ENCODE results near the gene YBEY. TPM values are rescaled to one million over a fixed set of nuclear protein-coding genes. Genes with fewer than 3 reads are reported as not detected.
A peak's percentile ranks its signal among the peaks of the same experiment; 100 is the strongest.

The YBEY gene
- total and polyA plus RNA-seq, 2 of the 13 experiments (the other 11 are each of a cell fraction or from before 2014, with no cell fraction given) = 6.5 to 8.9 TPM

- TF ChIP-seq HOXA9 (CRISPR knock-in tag; IDR thresholded peaks at IDR 0.05; ENCODE audit: borderline replicate concordance) (0 out of 2 replicates have a peak, but pooled peaks have one; percentile 11), ZNF563 (CRISPR knock-in tag; IDR thresholded peaks at IDR 0.05) (no peak), ATF1 (CRISPR knock-in tag; IDR thresholded peaks at IDR 0.05) (no peak), NFRKB (IDR thresholded peaks at IDR 0.05) (no peak), WIZ (CRISPR knock-in tag; IDR thresholded peaks at IDR 0.05) (no peak), GTF2F1 (IDR thresholded peaks at IDR 0.05; ENCODE audit: low read length) (no peak), SKIL (CRISPR knock-in tag; IDR thresholded peaks at IDR 0.05; ENCODE audit: borderline replicate concordance) (0 out of 2 replicates have a peak, but pooled peaks have one; percentile 26), CENPX (CRISPR knock-in tag; IDR thresholded peaks at IDR 0.05) (no peak), JUNB (CRISPR knock-in tag; IDR thresholded peaks at IDR 0.05; ENCODE audit: borderline replicate concordance) (no peak), NRL (CRISPR knock-in tag; IDR thresholded peaks at IDR 0.05; ENCODE audit: borderline replicate concordance) (no peak), SYNCRIP (IDR thresholded peaks at IDR 0.05; ENCODE audit: insufficient read depth, low read depth, low read length) (no peak), ZNF564 (CRISPR knock-in tag; IDR thresholded peaks at IDR 0.05) (no peak), ELF4 (CRISPR knock-in tag; IDR thresholded peaks at IDR 0.05; ENCODE audit: borderline replicate concordance) (no peak), NR0B2 (CRISPR knock-in tag; IDR thresholded peaks at IDR 0.05) (no peak), USF2 (IDR thresholded peaks at IDR 0.05; ENCODE audit: low read depth, low read length) (no peak), USF2 (CRISPR knock-in tag; IDR thresholded peaks at IDR 0.05; ENCODE audit: borderline replicate concordance) (no peak), BRCA1 (CRISPR knock-in tag; IDR thresholded peaks at IDR 0.05) (no peak), HDAC1 (CRISPR knock-in tag; IDR thresholded peaks at IDR 0.05) (peak; percentile 57; the same call in 1 of the 2 replicates), ZSCAN22 (CRISPR knock-in tag; IDR thresholded peaks at IDR 0.05) (no peak), NCOR1 (IDR thresholded peaks at IDR 0.05; ENCODE audit: borderline replicate concordance, low read length) (0 out of 2 replicates have a peak, but pooled peaks have one; percentile 31), GATAD2A (CRISPR knock-in tag; IDR thresholded peaks at IDR 0.05) (no peak)
- TF ChIP-seq, protein P1, sequence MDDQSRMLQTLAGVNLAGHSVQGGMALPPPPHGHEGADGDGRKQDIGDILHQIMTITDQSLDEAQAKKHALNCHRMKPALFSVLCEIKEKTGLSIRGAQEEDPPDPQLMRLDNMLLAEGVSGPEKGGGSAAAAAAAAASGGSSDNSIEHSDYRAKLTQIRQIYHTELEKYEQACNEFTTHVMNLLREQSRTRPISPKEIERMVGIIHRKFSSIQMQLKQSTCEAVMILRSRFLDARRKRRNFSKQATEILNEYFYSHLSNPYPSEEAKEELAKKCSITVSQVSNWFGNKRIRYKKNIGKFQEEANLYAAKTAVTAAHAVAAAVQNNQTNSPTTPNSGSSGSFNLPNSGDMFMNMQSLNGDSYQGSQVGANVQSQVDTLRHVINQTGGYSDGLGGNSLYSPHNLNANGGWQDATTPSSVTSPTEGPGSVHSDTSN (CRISPR knock-in tag; IDR thresholded peaks at IDR 0.05; ENCODE audit: borderline replicate concordance) = no peak
- TF ChIP-seq, protein P2, sequence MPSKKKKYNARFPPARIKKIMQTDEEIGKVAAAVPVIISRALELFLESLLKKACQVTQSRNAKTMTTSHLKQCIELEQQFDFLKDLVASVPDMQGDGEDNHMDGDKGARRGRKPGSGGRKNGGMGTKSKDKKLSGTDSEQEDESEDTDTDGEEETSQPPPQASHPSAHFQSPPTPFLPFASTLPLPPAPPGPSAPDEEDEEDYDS (CRISPR knock-in tag; IDR thresholded peaks at IDR 0.05) = no peak
Observed at GRCh38 chr21:46325073-46325912, 39.2 kb downstream of the YBEY start (continued).
